Gastroesophageal sphincter (tissue), 4 donors: ENCODE data around the gene TP53BP2. TPM values are rescaled to one million over a fixed set of nuclear protein-coding genes. Genes with fewer than 3 reads are reported as not detected.
"Not testable (repeated sequence)": the region's sequence is repeated elsewhere in the genome, so short reads cannot be mapped to it uniquely, and the experiment has no call there.

Experiments
- ATAC-seq: fragments of 150-250 bp; one replicate; pipeline ENCODE4 v1.9.1; 2016; ENCODE audit warnings: mild to moderate bottlenecking, moderate library complexity
- H3K27ac ChIP-seq, 4 donors: fragments of 200-600 bp; sonication (generic) in 3 of 4; 1 replicate in 3 of 4; 2 replicates in 1 of 4; pipeline ENCODE4 v1.5.1; 2016 to 2019
- H3K27me3 ChIP-seq: fragments of 200-600 bp; sonication (generic); one replicate; pipeline ENCODE4 v1.5.1; 2019
- H3K36me3 ChIP-seq, 2 donors: fragments of 200-600 bp; sonication (generic); one replicate each; pipeline ENCODE4 v1.5.1; 2019; ENCODE audit warnings: control low read depth in 1 of 2
- H3K4me1 ChIP-seq, 3 donors: fragments of 200-600 bp; sonication (generic); 1 replicate in 2 of 3; 2 replicates in 1 of 3; pipeline ENCODE4 v1.5.1; 2016 to 2019; ENCODE audit warnings: control low read depth in 2 of 3
- H3K4me3 ChIP-seq, 2 donors: fragments of 200-600 bp; sonication (generic); one replicate each; pipeline ENCODE4 v1.5.1; 2019; ENCODE audit warnings: mild to moderate bottlenecking in 1 of 2, moderate library complexity in 1 of 2
- H3K9me3 ChIP-seq, 3 donors: fragments of 200-600 bp; sonication (generic); one replicate each; pipeline ENCODE4 v1.5.1; 2017 to 2019; ENCODE audit warnings: control low read depth in 2 of 3
- CTCF ChIP-seq, 4 experiments: fragments of 200-600 bp in 2 of 4; fragments of 450-650 bp in 2 of 4; sonication (generic) in 1 of 4; IDR thresholded peaks; one replicate each; pipeline ENCODE4 v1.5.1; 2017 to 2019; ENCODE audit warnings: antibody characterized with exemption in 4 of 4, mild to moderate bottlenecking in 2 of 4, moderate library complexity in 2 of 4
- EP300 ChIP-seq: sonication (generic); formaldehyde crosslinking; IDR thresholded peaks from one replicate; pipeline ENCODE4 v1.6.1; 2017; ENCODE audit warnings: antibody characterized with exemption, mild to moderate bottlenecking
- POLR2A ChIP-seq, 2 donors: fragments of 450-650 bp; IDR thresholded peaks; one replicate each; pipeline ENCODE4 v1.6.1; 2017; ENCODE audit warnings: antibody characterized with exemption in 2 of 2, mild to moderate bottlenecking in 2 of 2, moderate library complexity in 1 of 2
- POLR2AphosphoS5 ChIP-seq: sonication (generic); formaldehyde crosslinking; IDR thresholded peaks from one replicate; pipeline ENCODE4 v1.6.1; 2017; ENCODE audit warnings: antibody characterized with exemption
- WGBS, 2 donors: methylation state at CpG; one replicate each; pipeline ENCODE4 v1.1.5; 2018; ENCODE audit warnings: low coverage in 1 of 2; 5-methylcytosine and 5-hydroxymethylcytosine counted together
- total RNA-seq, 4 donors: library from RNA; depleted of rRNA; stranded (reverse); fragments of >200 nt; gene quantifications; one replicate each; pipeline ENCODE4 v1.1.0, GENCODE V29; 2016

TP53BP2 gene
- total RNA-seq, 4 donors from 2014 or later = 30.0 to 85.3 (median 52.3) TPM

- ATAC-seq = no peak
Observed at GRCh38 chr1:223815865-223816264, 29.9 kb downstream of the TP53BP2 start.

DNA sequence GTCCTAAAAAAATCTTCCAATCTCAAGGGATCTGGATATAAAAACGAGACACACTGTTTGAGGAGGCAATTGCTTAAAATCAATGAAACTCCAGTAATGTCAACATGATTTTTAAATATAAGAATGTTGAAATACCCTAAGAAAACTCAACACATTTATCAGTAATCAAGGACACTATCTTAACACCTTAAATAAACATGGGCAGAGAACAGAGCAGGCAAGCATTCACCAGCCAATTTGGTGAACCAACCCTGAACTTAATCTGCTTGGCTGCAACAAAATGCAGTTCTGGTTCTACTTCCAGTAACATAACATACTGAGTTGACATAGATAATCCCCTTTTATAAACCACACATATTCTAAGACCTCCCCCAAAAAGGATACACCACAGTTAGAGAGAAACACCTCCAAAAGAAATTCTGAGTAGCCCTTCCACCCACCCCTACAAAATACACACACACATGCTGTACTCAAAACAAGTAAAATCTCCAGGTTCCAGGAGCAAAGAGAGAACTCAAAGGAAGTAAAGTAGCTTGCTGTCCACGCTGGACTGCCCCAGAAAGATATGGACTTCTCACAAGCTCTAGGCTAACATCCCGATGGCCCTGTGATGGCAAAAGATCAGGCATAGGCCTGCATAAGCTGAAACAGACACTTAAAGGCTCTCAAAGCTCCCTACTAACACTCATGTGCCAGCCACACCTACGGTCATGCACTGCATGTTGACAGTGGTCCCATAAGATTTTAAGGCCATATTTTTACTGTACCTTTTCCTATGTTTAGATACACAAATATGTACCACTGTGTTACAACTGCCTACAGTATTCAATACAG is 30.5 kb downstream of the TP53BP2 start:
- no peaks in the 10 kb centered on the region for H3K27me3 ChIP-seq
- H3K27ac ChIP-seq = no peak overlapping the region
- 47 to 58% methylated on average over 3 to 4 of the region's 4 CpGs for WGBS, 2 donors
- H3K9me3 ChIP-seq = no peaks in the 10 kb centered on the region
- no peak for ATAC-seq
- peaks cover 0 to 47% of the 10 kb centered on the region in 2 donors for H3K36me3 ChIP-seq
- TF ChIP-seq POLR2A (IDR thresholded peaks at IDR 0.05) = no peak
- no peak overlapping the region for H3K4me3 ChIP-seq
- peaks cover 0 to 29% (median 0%) of the 10 kb centered on the region in 3 donors for H3K4me1 ChIP-seq

More at GRCh38 chr1:223815865-223816264, 29.9 kb downstream of the TP53BP2 start:
- Histone ChIP-seq H3K9me3 (no peaks in the 10 kb centered on the region), H3K27ac (no peak overlapping the region), H3K4me1 (peaks cover 0 to 36% (median 0%) of the 10 kb centered on the region in 3 donors), H3K4me3 (no peak overlapping the region), H3K27me3 (no peaks in the 10 kb centered on the region), H3K36me3 (peaks cover 0 to 49% of the 10 kb centered on the region in 2 donors)
- no peak for TF ChIP-seq POLR2AphosphoS5
- TF ChIP-seq POLR2A (IDR thresholded peaks at IDR 0.05) = no peak
- 86 to 87% methylated on average over 3 of the region's 3 CpGs for WGBS, 2 donors

DNA sequence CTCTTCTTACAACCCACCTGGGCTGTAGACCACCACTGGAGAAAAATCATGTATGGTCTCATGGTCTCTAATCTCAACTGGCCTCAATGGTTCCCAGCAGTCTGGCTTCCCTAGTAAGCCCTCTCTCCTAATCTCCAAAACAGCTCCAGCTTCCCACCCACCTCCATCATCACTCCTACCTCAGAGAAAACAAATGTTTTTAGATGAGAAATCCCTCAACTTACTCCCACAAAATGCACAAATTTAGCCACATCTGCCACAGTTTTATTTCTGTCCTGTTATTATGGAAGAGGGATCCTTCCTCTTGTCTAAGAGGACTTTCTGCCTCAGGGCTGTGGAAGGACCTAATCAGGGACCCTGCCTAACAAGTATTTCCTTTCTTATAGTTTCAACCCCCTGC is 32.1 kb downstream of the TP53BP2 start:
- no peak for TF ChIP-seq CTCF (IDR thresholded peaks at IDR 0.05)
- no peak for TF ChIP-seq POLR2AphosphoS5
- no peak for TF ChIP-seq POLR2A (IDR thresholded peaks at IDR 0.05)
- no peak for TF ChIP-seq EP300
- Histone ChIP-seq H3K4me3 (no peak overlapping the region), H3K9me3 (no peaks in the 10 kb centered on the region), H3K36me3 (peaks cover 0 to 51% of the 10 kb centered on the region in 2 donors), H3K27me3 (no peaks in the 10 kb centered on the region), H3K4me1 (peaks cover 0 to 19% (median 0%) of the 10 kb centered on the region in 3 donors), H3K27ac (no peak overlapping the region)
- ATAC-seq = no peak

DNA sequence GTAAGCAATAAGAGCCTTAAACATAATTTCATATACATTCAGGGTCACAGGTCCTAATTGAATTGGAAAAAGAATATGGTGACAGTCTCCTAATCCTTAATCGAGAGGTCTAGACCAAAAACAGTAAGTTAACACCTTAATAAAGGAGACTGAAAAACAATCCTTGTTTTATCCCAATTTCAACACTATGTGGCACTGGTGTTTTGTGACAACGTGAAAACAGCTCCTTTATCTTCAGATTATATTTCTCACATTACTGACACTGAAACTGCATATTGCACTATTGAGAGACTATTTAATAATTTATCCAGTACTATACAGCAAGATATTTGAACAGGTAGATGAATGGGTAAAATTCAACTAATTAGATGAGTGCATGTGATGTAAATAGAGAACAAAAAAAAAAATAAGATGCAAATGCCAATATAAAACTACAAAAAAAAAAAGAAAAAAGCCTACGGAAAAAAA is 34.1 kb downstream of the TP53BP2 start:
- Histone ChIP-seq H3K4me3 (no peak overlapping the region), H3K36me3 (peaks cover 0 to 49% of the 10 kb centered on the region in 2 donors), H3K9me3 (no peaks in the 10 kb centered on the region), H3K27ac (no peak overlapping the region), H3K27me3 (no peaks in the 10 kb centered on the region), H3K4me1 (peaks cover 0 to 19% (median 0%) of the 10 kb centered on the region in 3 donors)
- ATAC-seq = peak; percentile 48
- whole genome bisulfite sequencing, 2 donors = 42 to 51% methylated on average over 3 of the region's 3 CpGs
- TF ChIP-seq POLR2AphosphoS5 (no peak), CTCF (IDR thresholded peaks at IDR 0.05) (peak; percentile 23 to 68 (median 56))

DNA sequence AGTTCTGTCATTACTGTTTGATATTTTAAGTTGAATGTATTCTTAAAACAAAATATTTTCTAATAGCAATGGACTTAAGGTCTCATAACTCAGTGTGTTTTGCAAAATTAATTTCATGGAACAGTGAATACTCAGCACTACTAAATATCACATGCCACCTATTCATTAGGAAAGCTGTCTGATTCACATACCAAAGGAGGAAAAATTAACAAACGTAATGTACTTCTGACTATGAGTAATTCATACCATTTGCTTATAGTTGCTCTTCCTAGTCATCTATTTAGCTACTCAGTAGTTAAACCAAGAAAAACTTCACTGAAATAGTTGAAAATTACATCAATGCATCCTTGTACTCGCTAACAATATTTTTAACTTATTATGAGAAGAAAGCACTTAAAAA is 35.2 kb downstream of the TP53BP2 start:
- H3K36me3 ChIP-seq = peaks cover 0 to 59% of the 10 kb centered on the region in 2 donors
- H3K27ac ChIP-seq = no peak overlapping the region
- peaks cover 0 to 11% (median 0%) of the 10 kb centered on the region in 3 donors for H3K4me1 ChIP-seq
- WGBS, 2 donors = 58 to 72% methylated on average over 2 of the region's 2 CpGs
- H3K9me3 ChIP-seq = no peaks in the 10 kb centered on the region
- TF ChIP-seq EP300 (no peak), POLR2AphosphoS5 (no peak), POLR2A (IDR thresholded peaks at IDR 0.05) (no peak), CTCF (IDR thresholded peaks at IDR 0.05) (no peak)
- no peak overlapping the region for H3K4me3 ChIP-seq
- no peaks in the 10 kb centered on the region for H3K27me3 ChIP-seq
- no peak for ATAC-seq

DNA sequence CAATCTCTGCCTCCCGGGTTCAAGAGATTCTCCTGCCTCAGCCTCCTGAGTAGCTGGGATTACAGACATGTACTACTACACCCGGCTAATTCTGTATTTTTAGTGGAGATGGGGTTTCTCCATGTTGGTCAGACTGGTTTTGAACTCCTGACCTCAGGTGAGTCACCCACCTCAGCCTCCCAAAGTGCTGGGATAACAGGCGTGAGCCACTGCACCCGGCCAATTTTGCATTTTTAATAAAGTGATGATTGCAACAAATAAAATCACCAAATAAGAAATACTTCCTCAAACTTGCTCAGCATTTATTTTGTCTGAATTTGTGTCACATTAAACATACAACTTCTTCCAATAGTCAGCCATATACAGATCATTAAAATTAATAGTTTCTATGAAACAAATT is 35.8 kb downstream of the TP53BP2 start:
- not testable (repeated sequence) for H3K27me3 ChIP-seq, H3K4me3 ChIP-seq, H3K27ac ChIP-seq, H3K9me3 ChIP-seq, ATAC-seq, H3K4me1 ChIP-seq
- 84 to 92% methylated on average over 2 to 3 of the region's 4 CpGs for WGBS, 2 donors
- H3K36me3 ChIP-seq = peaks cover 0 to 66% of the 10 kb centered on the region in 2 donors
